ENCODE data around the gene STN1. TPM values are rescaled to one million over a fixed set of nuclear protein-coding genes. Genes with fewer than 3 reads are reported as not detected.
A peak's percentile ranks its signal among the peaks of the same experiment; 100 is the strongest.

STN1 gene
- total RNA-seq, 1 donor from 2014 or later = 24.5 TPM

DNA sequence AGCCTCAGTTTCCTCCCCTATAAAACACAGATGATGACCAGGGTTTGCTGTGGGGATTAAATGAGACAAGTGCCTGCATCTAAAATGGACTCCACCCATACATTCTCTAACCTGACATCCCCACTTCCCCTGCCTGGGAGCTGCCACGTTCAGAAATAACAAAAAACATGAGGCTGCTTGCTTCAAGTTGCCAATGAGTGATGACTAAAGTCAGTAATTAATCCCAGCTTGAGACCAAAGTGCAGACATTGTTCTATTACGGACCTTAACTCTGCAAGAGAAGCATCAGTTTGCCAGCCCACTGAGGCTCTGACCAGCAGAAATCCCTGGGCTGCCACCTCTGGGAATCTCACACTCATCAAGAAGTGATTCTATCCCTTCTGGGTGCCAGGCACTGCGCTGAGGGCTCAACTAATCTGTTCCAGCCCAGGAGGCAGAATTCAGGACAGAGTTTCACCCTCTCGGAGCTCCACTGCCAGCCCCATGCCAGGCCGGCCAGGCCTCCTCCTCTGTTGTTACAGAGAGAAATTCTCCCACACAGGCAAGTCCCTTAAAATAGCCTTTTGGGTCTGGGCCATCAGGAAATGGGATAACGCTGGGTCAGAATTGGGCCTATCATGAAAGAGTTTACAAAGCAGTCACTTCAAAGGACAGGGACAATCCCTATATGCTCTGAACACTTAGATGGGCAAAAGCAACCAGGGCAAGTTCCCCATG is 74.0 kb downstream of the STN1 start:
- TF ChIP-seq, protein P1, sequence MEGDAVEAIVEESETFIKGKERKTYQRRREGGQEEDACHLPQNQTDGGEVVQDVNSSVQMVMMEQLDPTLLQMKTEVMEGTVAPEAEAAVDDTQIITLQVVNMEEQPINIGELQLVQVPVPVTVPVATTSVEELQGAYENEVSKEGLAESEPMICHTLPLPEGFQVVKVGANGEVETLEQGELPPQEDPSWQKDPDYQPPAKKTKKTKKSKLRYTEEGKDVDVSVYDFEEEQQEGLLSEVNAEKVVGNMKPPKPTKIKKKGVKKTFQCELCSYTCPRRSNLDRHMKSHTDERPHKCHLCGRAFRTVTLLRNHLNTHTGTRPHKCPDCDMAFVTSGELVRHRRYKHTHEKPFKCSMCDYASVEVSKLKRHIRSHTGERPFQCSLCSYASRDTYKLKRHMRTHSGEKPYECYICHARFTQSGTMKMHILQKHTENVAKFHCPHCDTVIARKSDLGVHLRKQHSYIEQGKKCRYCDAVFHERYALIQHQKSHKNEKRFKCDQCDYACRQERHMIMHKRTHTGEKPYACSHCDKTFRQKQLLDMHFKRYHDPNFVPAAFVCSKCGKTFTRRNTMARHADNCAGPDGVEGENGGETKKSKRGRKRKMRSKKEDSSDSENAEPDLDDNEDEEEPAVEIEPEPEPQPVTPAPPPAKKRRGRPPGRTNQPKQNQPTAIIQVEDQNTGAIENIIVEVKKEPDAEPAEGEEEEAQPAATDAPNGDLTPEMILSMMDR (IDR thresholded peaks at IDR 0.05) = no peak
- peak in 1 of 2 donors; percentile 82 for DNase-seq (ENCODE audit: low spot score in 2 of 2)
- Histone ChIP-seq H3K9me3 (no peaks in the 10 kb centered on the region), H3K27ac (peak overlapping the region; percentile 67 to 85), H3K36me3 (no peaks in the 10 kb centered on the region), H3K4me3 (peak overlapping the region in 1 of 2 donors; percentile 4), H3K4me1 (peaks cover 16 to 29% of the 10 kb centered on the region in 2 donors), H3K27me3 (no peaks in the 10 kb centered on the region)
- intact Hi-C loops (cut with DNase I) = no loop called here

DNA sequence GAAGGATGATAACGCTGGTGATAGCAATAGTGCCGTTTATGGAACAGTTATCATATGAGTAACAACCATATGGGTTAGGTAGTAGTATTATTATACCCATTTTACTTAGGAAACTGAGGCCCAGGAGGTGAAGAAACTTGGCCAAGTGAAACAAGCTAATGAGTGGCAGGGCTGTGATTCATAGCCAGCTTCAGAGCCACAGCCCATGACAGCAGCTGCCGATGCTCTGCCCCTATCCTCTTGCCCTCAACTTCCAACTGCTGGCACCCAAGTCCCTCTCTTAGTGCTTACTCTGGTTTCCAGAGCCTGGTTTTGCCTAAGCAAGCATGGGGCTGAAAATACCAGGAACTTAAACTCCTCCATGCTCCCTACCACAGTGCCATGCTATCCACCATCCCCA is 74.9 kb downstream of the STN1 start:
- H3K36me3 ChIP-seq = no peaks in the 10 kb centered on the region
- no peak for DNase-seq (ENCODE audit: low spot score in 2 of 2)
- H3K4me1 ChIP-seq = peaks cover 20 to 34% of the 10 kb centered on the region in 2 donors
- H3K27ac ChIP-seq = peak overlapping the region; percentile 67 to 85
- intact Hi-C loops (cut with DNase I) = no loop called here
- TF ChIP-seq, protein P1 (IDR thresholded peaks at IDR 0.05) = no peak
- no peak overlapping the region for H3K4me3 ChIP-seq
- no peaks in the 10 kb centered on the region for H3K9me3 ChIP-seq
- H3K27me3 ChIP-seq = no peaks in the 10 kb centered on the region

DNA sequence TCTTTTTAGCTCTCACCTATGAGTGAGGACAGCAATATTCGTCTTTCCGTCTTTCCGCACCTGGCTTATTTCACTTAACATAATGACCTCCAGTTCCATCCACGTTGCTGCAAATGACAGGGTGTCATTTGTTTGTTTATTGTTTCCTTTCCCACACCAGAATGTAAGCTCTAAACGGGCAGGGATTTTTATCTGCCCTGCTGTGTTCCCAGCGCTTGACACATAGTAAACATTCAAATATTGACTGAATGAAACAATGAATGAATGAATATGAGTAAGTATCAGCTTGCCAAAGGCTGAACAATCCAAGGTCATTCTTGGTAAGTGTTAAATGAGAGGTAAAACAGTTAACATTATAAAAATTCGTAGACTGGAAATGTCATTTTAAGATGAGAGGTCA is 75.4 kb downstream of the STN1 start:
- H3K4me3 ChIP-seq = no peak overlapping the region
- no peak for DNase-seq (ENCODE audit: low spot score in 2 of 2)
- no peaks in the 10 kb centered on the region for H3K36me3 ChIP-seq
- TF ChIP-seq, protein P1 (IDR thresholded peaks at IDR 0.05) = no peak
- H3K4me1 ChIP-seq = peaks cover 20 to 34% of the 10 kb centered on the region in 2 donors
- intact Hi-C loops (cut with DNase I) = no loop called here
- peak overlapping the region in 1 of 2 donors; percentile 85 for H3K27ac ChIP-seq
- no peaks in the 10 kb centered on the region for H3K27me3 ChIP-seq
- H3K9me3 ChIP-seq = no peaks in the 10 kb centered on the region

DNA sequence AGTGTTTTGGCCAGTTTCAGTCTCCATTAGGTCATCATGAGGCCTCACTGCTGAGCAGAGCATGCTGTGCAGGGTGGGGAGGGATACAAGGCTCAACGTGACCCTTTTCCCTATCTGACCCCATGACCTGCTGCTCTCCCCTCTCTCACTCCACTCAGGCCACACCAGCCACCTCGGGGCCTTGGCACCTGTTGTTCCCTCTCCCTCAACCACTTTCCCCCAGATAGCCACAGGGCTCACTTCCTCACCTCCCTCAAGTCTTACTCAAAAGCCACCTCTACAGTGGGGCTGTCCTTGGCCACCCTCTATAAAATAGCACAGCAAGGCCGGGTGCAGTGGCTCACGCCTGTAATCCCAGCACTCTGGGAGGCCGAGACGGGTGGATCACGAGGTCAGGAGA is 76.5 kb downstream of the STN1 start:
- no peak for DNase-seq (ENCODE audit: low spot score in 2 of 2)
- peaks cover 20 to 34% of the 10 kb centered on the region in 2 donors for H3K4me1 ChIP-seq

DNA sequence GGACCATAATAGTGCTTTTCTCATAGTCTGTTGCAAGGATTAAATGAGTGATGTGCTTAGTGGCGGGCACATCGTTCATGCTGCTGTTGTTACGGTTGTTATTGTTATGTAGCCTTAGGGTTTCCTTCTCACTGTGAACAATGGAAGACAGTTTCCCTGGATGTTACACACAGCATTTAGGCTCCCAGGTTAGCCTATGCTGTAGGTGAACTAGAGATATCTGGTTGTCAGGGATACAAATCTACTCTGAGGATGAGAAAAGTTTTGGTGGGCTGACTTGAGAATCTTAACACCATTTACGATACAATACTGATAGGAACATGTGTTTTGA is 77.3 kb downstream of the STN1 start:
- peaks cover 21 to 37% of the 10 kb centered on the region in 2 donors for H3K4me1 ChIP-seq
- H3K9me3 ChIP-seq = no peaks in the 10 kb centered on the region
- no peaks in the 10 kb centered on the region for H3K27me3 ChIP-seq
- H3K36me3 ChIP-seq = no peaks in the 10 kb centered on the region
- TF ChIP-seq, protein P1 (IDR thresholded peaks at IDR 0.05) = no peak
- intact Hi-C loops (cut with DNase I) = no loop called here
- DNase-seq (ENCODE audit: low spot score in 2 of 2) = no peak
- no peak overlapping the region for H3K27ac ChIP-seq
- no peak overlapping the region for H3K4me3 ChIP-seq

More for the DNA sequence above, 76.5 kb downstream of the STN1 start:
- Histone ChIP-seq H3K4me3 (no peak overlapping the region), H3K27ac (no peak overlapping the region), H3K9me3 (no peaks in the 10 kb centered on the region), H3K36me3 (no peaks in the 10 kb centered on the region), H3K27me3 (no peaks in the 10 kb centered on the region)
- TF ChIP-seq, protein P1 (IDR thresholded peaks at IDR 0.05) = no peak
- intact Hi-C loops (cut with DNase I) = no loop called here

All from ascending aorta (tissue), 2 donors.